Activated CD4-positive, alpha-beta T cell treated with anti-CD3 and anti-CD28 coated beads, Interleukin-2, Interleukin-6, amounts not matched to agents 100 ng/mL and 50 ng/mL, durations not matched to agents 16 hours and 8 hours (primary cell): Measurements from ENCODE around the gene JMJD4.
A peak's percentile ranks its signal among the peaks of the same experiment; 100 is the strongest.

Experiments used
- DNase-seq: peaks from one replicate; pipeline ENCODE4 v3.0.0-alpha.2; 2020

JMJD4 gene

GRCh38 chr1:227768640-227769039 is 33.5 kb upstream of the JMJD4 start:
- no peak for DNase-seq

- DNase-seq, result no peak
Measured at GRCh38 chr1:227768125-227768439, 33.0 kb upstream of the JMJD4 start.

- DNase-seq, result no peak
Measured at GRCh38 chr1:227767401-227768124, 32.5 kb upstream of the JMJD4 start.

- no peak for DNase-seq
Measured at GRCh38 chr1:227766653-227767277, 31.7 kb upstream of the JMJD4 start.

- DNase-seq, result peak; percentile 88
Measured at GRCh38 chr1:227766015-227766634, 31.0 kb upstream of the JMJD4 start.

GRCh38 chr1:227765261-227766014 is 30.3 kb upstream of the JMJD4 start:
- no peak for DNase-seq

GRCh38 chr1:227764019-227764391 is 28.9 kb upstream of the JMJD4 start:
- DNase-seq, result no peak

- no peak for DNase-seq
Measured at GRCh38 chr1:227763246-227764018, 28.3 kb upstream of the JMJD4 start.

GRCh38 chr1:227762231-227762911 is 27.3 kb upstream of the JMJD4 start:
- DNase-seq, result peak; percentile 91

- DNase-seq, result no peak
Measured at GRCh38 chr1:227761621-227762230, 26.6 kb upstream of the JMJD4 start.

- DNase-seq, result no peak
Measured at GRCh38 chr1:227760377-227760776, 25.3 kb upstream of the JMJD4 start.

- peak; percentile 68 for DNase-seq
Measured at GRCh38 chr1:227759341-227760300, 24.5 kb upstream of the JMJD4 start.

- DNase-seq, result peak; percentile 77
Measured at GRCh38 chr1:227758366-227758765, 23.3 kb upstream of the JMJD4 start.

- no peak for DNase-seq
Measured at GRCh38 chr1:227757781-227758180, 22.7 kb upstream of the JMJD4 start.

GRCh38 chr1:227756172-227756959 is 21.3 kb upstream of the JMJD4 start:
- no peak for DNase-seq

- no peak for DNase-seq
Measured at GRCh38 chr1:227754958-227755357, 19.9 kb upstream of the JMJD4 start.

- DNase-seq, result no peak
Measured at GRCh38 chr1:227753999-227754711, 19.1 kb upstream of the JMJD4 start.

GRCh38 chr1:227749916-227750710 is 15.0 kb upstream of the JMJD4 start:
- no peak for DNase-seq
